ENCODE results near the gene URI1. TPM values are rescaled to one million over a fixed set of nuclear protein-coding genes. Genes with fewer than 3 reads are reported as not detected.

The URI1 gene, protein sequence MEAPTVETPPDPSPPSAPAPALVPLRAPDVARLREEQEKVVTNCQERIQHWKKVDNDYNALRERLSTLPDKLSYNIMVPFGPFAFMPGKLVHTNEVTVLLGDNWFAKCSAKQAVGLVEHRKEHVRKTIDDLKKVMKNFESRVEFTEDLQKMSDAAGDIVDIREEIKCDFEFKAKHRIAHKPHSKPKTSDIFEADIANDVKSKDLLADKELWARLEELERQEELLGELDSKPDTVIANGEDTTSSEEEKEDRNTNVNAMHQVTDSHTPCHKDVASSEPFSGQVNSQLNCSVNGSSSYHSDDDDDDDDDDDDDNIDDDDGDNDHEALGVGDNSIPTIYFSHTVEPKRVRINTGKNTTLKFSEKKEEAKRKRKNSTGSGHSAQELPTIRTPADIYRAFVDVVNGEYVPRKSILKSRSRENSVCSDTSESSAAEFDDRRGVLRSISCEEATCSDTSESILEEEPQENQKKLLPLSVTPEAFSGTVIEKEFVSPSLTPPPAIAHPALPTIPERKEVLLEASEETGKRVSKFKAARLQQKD
- polyA plus RNA-seq (2012; rRNA removed), result 32.4 and 36.9 TPM in 2 replicates
- 45.9 and 65.9 TPM in 2 replicates for polyA plus RNA-seq (2012; cell fraction: cytosol; rRNA removed)
- 15.7 and 35.5 TPM in 2 replicates for polyA plus RNA-seq (2012; cell fraction: nucleus; rRNA removed)

- ChIA-PET CTCF (interaction anchor here (0.6 to 1.8 kb wide), 9 partner anchors 9 to 724 kb away, joined by 3 to 8 read pairs (median 3); no protein-coding TSS in a partner anchor), POLR2A (interaction anchor here (0.6 to 1.1 kb wide), 3 partner anchors 25 to 267 kb away, joined by 3 to 4 read pairs (median 3); no protein-coding TSS in a partner anchor)
- peak within 1 kb of the TSS; percentile 96 for H2AFZ ChIP-seq (ENCODE audit: low read depth)
- peak within 1 kb of the TSS; percentile 90 for H3K9ac ChIP-seq
- DNase-seq, result peak; percentile 97
- peaks cover 8% of the 10 kb centered on the region for H3F3A ChIP-seq (replicated peaks; ENCODE audit: insufficient read depth)
- peaks cover 4 to 6% of the 10 kb centered on the region in 2 experiments; a peak in 3 of 4 replicates for H3K4me1 ChIP-seq (ENCODE audit: control insufficient read depth in 1 of 2, insufficient read depth in 2 of 2, low read depth in 1 of 2, low read length in 1 of 2)
- no peaks in the 10 kb centered on the region for H3K9me2 ChIP-seq
- WGBS (ENCODE audit: low lambda C conversion rate), result 4% methylated on average over 15 of the region's 59 CpGs
- H3K79me2 ChIP-seq (ENCODE audit: insufficient read depth), result peaks cover 44% of the 10 kb centered on the region
- no peaks in the 10 kb centered on the region for H3K9me3 ChIP-seq
- no peaks in the 10 kb centered on the region for H3K36me3 ChIP-seq (replicated peaks in 1 of 2; ENCODE audit: control insufficient read depth in 1 of 2, insufficient read depth in 2 of 2, low read length in 1 of 2)
- peak within 1 kb of the TSS; percentile 93 for H3K4me3 ChIP-seq (ENCODE audit: low read depth in 2 of 2, low read length in 1 of 2)
- no peaks in the 10 kb centered on the region for H3K27me3 ChIP-seq (ENCODE audit: insufficient read depth)
- H3K4me2 ChIP-seq, result peak within 1 kb of the TSS; percentile 98
- peak within 1 kb of the TSS; percentile 43 to 78 for H3K27ac ChIP-seq (ENCODE audit: low read depth in 2 of 2, low read length in 1 of 2)
- peaks cover 35% of the 10 kb centered on the region for H4K20me1 ChIP-seq (ENCODE audit: insufficient read depth)
- TF ChIP-seq GATA2 (CRISPR knock-in tag; IDR thresholded peaks at IDR 0.05) (no peak), RFX5 (IDR thresholded peaks at IDR 0.05; ENCODE audit: low read length) (no peak), RCOR1 (IDR thresholded peaks at IDR 0.05; ENCODE audit: low read length) (peak; percentile 12; the same call in 1 of the 2 replicates), SMC3 (IDR thresholded peaks at IDR 0.05; ENCODE audit: low read depth, low read length) (0 out of 2 replicates have a peak, but pooled peaks have one; percentile 0), MEF2A (IDR thresholded peaks at IDR 0.05; ENCODE audit: borderline replicate concordance, low read depth) (no peak), SIN3A (IDR thresholded peaks at IDR 0.05; ENCODE audit: borderline replicate concordance, low read depth, low read length) (no peak), POLR2AphosphoS5 (IDR thresholded peaks at IDR 0.05; ENCODE audit: low read depth, low read length) (peak; percentile 53; the same call in 1 of the 2 replicates), EP300 (IDR thresholded peaks at IDR 0.05; ENCODE audit: borderline replicate concordance in 1 of 2, low read depth in 1 of 2, low read length in 1 of 2) (no peak), NRF1 (IDR thresholded peaks at IDR 0.05; ENCODE audit: low read depth, low read length) (peak; percentile 71), GABPA (IDR thresholded peaks at IDR 0.05; ENCODE audit: low read depth) (no peak; the same call in 1 of the 2 replicates), IRF3 (IDR thresholded peaks at IDR 0.05; ENCODE audit: low read depth, low read length) (no peak), TEAD4 (IDR thresholded peaks at IDR 0.05; ENCODE audit: borderline replicate concordance, insufficient read depth) (no peak), RAD21 (IDR thresholded peaks at IDR 0.05; ENCODE audit: low read length) (no peak), CHD2 (IDR thresholded peaks at IDR 0.05; ENCODE audit: low read length, partially characterized antibody) (no peak), NFIC (IDR thresholded peaks at IDR 0.05; ENCODE audit: borderline replicate concordance) (no peak), FOSL2 (IDR thresholded peaks at IDR 0.05; ENCODE audit: borderline replicate concordance, low read depth) (no peak), TAF1 (IDR thresholded peaks at IDR 0.05; ENCODE audit: borderline replicate concordance, low read depth, low read length) (0 out of 2 replicates have a peak, but pooled peaks have one; percentile 24), MXI1 (IDR thresholded peaks at IDR 0.05; ENCODE audit: low read depth, low read length) (peak; percentile 97), YY1 (IDR thresholded peaks at IDR 0.05; ENCODE audit: low read depth) (no peak)
- TF ChIP-seq, protein P1, sequence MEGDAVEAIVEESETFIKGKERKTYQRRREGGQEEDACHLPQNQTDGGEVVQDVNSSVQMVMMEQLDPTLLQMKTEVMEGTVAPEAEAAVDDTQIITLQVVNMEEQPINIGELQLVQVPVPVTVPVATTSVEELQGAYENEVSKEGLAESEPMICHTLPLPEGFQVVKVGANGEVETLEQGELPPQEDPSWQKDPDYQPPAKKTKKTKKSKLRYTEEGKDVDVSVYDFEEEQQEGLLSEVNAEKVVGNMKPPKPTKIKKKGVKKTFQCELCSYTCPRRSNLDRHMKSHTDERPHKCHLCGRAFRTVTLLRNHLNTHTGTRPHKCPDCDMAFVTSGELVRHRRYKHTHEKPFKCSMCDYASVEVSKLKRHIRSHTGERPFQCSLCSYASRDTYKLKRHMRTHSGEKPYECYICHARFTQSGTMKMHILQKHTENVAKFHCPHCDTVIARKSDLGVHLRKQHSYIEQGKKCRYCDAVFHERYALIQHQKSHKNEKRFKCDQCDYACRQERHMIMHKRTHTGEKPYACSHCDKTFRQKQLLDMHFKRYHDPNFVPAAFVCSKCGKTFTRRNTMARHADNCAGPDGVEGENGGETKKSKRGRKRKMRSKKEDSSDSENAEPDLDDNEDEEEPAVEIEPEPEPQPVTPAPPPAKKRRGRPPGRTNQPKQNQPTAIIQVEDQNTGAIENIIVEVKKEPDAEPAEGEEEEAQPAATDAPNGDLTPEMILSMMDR (IDR thresholded peaks at IDR 0.05), result no peak
- TF ChIP-seq, protein P2, sequence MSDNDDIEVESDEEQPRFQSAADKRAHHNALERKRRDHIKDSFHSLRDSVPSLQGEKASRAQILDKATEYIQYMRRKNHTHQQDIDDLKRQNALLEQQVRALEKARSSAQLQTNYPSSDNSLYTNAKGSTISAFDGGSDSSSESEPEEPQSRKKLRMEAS (IDR thresholded peaks at IDR 0.05; ENCODE audit: low read depth), result peak; percentile 97
- TF ChIP-seq, protein P3, sequence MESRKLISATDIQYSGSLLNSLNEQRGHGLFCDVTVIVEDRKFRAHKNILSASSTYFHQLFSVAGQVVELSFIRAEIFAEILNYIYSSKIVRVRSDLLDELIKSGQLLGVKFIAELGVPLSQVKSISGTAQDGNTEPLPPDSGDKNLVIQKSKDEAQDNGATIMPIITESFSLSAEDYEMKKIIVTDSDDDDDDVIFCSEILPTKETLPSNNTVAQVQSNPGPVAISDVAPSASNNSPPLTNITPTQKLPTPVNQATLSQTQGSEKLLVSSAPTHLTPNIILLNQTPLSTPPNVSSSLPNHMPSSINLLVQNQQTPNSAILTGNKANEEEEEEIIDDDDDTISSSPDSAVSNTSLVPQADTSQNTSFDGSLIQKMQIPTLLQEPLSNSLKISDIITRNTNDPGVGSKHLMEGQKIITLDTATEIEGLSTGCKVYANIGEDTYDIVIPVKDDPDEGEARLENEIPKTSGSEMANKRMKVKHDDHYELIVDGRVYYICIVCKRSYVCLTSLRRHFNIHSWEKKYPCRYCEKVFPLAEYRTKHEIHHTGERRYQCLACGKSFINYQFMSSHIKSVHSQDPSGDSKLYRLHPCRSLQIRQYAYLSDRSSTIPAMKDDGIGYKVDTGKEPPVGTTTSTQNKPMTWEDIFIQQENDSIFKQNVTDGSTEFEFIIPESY (IDR thresholded peaks at IDR 0.05; ENCODE audit: borderline replicate concordance, low read depth), result no peak
Observed at GRCh38 chr19:29941828-29942403, at the start of gene URI1. Gene URI1 (plus strand): TSS chr19:29942239. CDS start chr19:29942548, 309 bp downstream.

Data from SK-N-SH (cell line).